Loucy (cell line): ENCODE data around the gene FZD10.

Source experiments
- CTCF ChIP-seq: fragments of 200-600 bp; sonication (generic); conservative IDR thresholded peaks from 2 replicates; pipeline ENCODE4 v1.5.1; 2014; ENCODE audit warnings: mild to moderate bottlenecking, antibody characterized with exemption, low read length
- EZH2phosphoT487 ChIP-seq: fragments of 200-600 bp; IDR thresholded peaks from 2 replicates; pipeline ENCODE4 v1.6.1; 2018; ENCODE audit warnings: antibody characterized with exemption, mild to moderate bottlenecking, moderate library complexity, borderline replicate concordance

DNA sequence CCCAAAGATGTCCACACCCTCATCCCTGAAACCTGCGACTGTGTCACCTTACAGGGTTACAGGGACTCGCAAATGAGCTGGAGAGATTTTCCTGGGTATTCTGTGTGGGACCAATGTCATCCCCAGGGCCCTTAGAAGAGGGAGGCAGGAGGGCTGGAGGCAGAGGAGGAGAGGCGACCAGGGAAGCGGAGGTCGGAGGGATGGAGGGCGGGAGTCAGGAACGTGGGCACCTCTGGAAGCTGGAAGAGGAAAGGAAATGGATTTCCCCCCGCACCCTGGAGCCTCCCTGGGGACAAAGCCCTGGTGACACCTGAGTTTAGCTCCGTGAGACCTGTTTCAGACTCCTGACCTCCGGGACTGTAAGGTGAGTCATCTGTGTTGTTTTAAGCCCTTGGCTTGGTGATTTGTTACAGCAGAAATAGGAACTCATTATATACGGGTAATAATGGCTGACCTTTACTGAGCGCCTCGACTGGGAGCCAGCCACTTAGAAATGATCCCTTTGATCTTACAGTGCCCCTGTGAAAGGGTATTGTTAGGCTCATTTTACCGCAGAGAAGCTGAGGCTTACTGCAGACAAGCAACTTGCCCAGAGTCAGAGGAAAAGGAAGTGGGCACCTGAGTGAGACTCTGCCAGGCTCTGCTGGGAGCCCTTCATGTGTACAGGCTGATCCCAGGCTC is 29.3 kb upstream of the FZD10 start:
- no peak for TF ChIP-seq CTCF
- TF ChIP-seq EZH2phosphoT487: no peak
